GM21717 (cell line): ENCODE data around the gene KLKB1.

ENCODE experiments used
- ATAC-seq: cut with Tn5 transposase; IDR thresholded peaks from one replicate; pipeline ENCODE4 v1.9.1; 2021; ENCODE audit warnings: mild to moderate bottlenecking, moderate library complexity; ENCODE audit not compliant: unreplicated experiment

KLKB1 gene

DNA sequence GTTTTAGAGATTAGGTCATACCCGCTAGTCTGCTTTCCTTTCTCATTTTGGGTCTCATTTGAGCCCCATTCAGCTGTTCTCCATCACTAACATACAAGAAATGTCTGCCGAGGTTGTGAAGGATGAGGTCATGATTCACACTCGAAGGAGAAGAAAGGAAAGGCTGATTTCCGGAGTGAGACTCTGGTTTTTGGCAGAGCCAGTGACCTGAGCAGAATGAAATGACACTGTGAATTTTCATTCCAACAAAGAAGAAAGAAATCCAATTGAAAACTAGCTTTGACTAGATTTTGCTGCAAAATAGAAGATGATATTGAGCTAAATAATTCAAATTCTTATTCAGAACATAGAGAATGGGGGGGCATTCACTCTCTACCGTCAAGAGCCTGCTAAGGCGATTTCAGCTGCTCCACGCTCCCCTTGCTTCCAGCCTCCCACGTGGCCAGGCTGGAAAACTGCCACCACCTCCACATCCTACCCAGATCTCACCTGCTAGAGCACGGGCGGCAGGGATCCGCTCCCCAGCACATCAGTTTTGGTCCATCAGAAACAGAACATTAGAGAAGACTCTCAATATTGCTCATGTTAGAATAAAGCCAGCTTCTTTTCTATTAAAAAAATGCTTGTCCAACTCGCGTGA lies 77.7 kb downstream of the KLKB1 start:
- no peak for ATAC-seq

DNA sequence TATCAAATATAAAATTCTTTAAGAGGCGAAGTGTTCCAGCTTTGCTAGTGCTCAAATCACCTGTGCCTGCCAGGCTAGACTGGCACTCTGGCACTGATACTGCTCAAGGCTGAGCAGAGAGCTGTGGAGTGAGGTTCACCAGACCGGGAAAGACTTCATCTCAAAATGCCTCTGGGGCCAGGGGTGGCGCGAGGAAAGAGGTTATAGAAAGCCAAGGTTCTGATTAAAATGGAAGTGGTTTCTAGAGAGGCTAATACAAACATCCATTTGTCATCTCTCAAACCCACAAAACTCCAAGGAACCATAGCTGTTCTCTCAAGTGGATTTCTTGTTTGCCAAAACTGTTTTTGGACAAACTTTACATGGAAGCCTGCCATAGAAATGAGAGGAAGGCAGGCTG lies 80.2 kb downstream of the KLKB1 start:
- no peak for ATAC-seq

DNA sequence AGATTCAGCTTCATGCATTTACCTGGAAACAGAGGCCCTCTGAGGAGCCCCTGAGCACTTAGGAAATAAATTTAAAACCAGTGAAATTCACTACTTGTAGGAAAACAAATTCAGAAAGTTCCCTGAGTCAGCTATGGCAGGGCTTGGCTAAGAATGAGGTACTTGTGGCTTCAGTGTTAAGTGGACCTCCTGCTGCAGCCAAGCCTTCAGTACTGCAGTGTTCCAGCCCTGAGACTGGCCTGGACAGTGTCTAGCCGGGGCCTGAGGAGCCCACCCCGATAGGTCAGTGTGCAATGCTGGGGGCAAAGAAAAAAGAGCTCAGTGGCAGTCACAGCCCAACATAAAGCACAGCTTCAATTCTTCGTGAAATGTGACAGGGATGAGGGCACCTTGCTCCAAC lies 80.6 kb downstream of the KLKB1 start:
- ATAC-seq: no peak
